ENCODE measurements around the gene REC8.

Gene REC8

GRCh38 chr14:24132976-24133375, 38.9 kb upstream of the REC8 start:
- no peak for DNase-seq
- TF ChIP-seq GATA1 (IDR thresholded peaks at IDR 0.05; ENCODE audit: low read depth, low read length) (no peak), POLR2A (IDR thresholded peaks at IDR 0.05; ENCODE audit: low read length) (no peak)

GRCh38 chr14:24133735-24134134, 38.1 kb upstream of the REC8 start:
- TF ChIP-seq GATA1 (IDR thresholded peaks at IDR 0.05; ENCODE audit: low read depth, low read length) (no peak), POLR2A (IDR thresholded peaks at IDR 0.05; ENCODE audit: low read length) (no peak)

DNA sequence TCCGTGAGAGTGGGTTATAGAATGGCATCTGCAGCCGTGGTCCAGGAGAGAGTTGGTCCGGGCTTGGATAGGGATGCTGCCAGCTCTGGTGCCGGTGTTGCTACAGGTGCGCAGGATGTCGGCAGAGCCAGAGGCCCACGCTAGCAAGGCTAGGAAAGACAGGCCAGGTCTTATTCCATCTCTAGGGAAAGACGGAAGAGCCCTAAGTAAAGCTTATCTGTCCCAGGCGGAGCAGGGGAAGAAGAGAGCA, 36.4 kb upstream of the REC8 start:
- DNase-seq, result no peak
- TF ChIP-seq GATA1 (IDR thresholded peaks at IDR 0.05; ENCODE audit: low read depth, low read length), result no peak

More at GRCh38 chr14:24133735-24134134, 38.1 kb upstream of the REC8 start:
- no peak for DNase-seq

DNA sequence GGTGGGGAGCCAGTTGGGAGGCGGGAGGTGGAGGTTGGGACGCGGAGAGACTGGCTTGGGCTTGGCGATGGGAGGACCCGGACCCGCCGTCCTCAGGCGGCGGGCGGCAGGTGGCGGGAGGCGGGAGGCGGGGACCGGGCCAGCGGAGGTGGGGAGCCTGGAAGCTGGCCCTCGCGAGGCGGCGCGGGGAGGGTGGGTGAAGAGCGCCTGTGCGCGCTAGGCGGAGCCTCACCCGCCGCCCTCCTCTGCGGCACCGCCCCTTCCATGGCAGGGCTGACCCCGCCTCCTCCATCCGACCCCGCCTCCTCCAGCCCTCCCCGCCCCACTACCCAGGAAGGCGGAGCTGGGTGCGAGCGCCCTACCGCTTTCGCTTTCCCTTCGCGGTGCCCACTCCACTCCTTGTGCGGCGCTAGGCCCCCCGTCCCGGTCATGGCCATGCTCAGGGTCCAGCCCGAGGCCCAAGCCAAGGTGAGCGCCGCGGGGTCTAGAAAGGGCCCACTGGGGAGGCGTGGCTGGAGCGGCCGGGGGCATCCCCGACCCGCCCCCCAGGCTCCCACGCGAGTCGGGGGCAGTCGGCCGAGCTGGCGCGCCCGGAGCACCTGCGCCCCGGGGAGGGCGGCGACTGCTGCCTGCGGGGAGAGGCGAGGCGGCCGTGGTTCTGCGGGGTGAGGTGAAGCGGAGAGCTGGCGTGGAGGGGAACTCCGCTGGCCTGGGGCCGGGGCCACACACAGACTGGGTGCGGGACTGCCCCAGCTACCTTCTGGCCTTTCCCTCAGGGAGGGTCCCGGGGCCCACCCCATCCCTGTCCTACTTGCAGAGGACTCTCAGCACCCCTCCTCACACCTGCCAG, 35.8 kb upstream of the REC8 start, which contains the start of gene PSME1:
Gene PSME1, plus strand, starts transcription at position 361 of the 850 bp plus-strand sequence. Its CDS starts 69 bp downstream, at position 430.
- DNase-seq, result peak; percentile 95 to 98
- peak; percentile 68 for TF ChIP-seq POLR2A (IDR thresholded peaks at IDR 0.05; ENCODE audit: low read length)
- no peak for TF ChIP-seq GATA1 (IDR thresholded peaks at IDR 0.05; ENCODE audit: low read depth, low read length)

DNA sequence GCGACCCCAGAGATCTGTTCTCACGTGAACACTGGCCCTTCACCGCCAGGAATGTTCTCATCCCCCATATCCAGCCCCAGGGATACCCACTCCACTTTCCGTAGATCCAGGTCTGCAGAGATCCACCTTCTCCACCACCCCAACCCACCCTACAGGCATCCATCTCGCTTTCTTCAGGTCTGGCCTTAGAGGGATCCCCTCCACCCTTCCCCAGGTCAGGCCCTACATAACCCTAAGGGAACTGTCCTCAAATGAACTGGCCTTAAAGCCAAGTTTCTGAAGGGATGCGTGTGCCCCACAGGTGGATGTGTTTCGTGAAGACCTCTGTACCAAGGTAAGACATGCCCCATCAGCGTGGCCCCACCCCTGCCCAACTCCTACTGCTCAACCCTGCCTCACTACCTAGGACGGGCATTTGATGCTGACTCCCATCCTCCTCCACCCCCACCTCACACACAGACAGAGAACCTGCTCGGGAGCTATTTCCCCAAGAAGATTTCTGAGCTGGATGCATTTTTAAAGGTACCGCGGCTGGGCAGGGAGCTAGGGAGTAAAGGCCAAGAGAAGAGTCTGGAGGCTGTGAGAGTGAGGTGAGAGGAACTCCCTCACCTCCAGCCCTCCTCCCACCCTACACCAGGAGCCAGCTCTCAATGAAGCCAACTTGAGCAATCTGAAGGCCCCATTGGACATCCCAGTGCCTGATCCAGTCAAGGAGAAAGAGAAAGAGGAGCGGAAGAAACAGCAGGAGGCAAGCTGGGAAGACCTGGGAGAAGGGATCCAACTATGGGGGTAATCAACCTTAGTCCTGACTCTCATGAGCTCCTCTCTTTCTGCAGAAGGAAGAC, 35.0 kb upstream of the REC8 start:
- no peak for DNase-seq
- TF ChIP-seq GATA1 (IDR thresholded peaks at IDR 0.05; ENCODE audit: low read depth, low read length) (no peak), POLR2A (IDR thresholded peaks at IDR 0.05; ENCODE audit: low read length) (no peak)

- TF ChIP-seq POLR2A (IDR thresholded peaks at IDR 0.05; ENCODE audit: low read length), result no peak
- TF ChIP-seq GATA1 (IDR thresholded peaks at IDR 0.05; ENCODE audit: low read depth, low read length), result no peak
- DNase-seq, result no peak
Observed at GRCh38 chr14:24137529-24138395, 34.1 kb upstream of the REC8 start.

DNA sequence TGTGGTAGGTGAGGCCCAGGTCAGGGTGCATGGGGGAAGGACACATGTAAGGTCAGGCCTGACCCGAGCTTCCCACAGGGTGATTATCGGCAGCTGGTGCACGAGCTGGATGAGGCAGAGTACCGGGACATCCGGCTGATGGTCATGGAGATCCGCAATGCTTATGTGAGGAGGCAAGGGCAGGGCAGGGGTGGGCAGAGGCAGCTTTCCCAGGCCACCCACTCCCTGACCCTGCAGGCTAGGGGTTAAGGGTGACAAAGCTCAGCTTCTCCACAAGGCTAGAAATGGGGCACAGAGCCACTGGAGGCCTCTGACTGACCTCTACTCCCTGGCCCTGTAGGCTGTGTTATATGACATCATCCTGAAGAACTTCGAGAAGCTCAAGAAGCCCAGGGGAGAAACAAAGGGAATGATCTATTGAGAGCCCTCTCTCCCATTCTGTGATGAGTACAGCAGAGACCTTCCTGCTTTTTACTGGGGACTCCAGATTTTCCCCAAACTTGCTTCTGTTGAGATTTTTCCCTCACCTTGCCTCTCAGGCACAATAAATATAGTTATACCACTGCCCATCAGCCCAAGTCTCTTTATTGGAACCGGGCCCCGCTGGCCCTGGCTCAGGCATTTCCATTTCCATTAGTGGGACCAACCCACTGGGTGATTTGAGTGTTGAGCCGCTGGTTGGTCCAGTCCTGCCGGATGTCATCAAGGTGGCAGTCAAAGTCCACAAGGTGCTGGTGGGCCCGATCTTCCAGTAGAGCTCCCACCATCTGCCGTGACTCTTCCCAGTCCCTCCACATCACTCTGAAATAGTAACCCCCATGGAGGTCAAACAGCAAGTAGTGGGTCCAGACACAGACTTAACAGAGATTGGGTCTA, 33.2 kb upstream of the REC8 start:
- TF ChIP-seq GATA1 (IDR thresholded peaks at IDR 0.05; ENCODE audit: low read depth, low read length), result no peak
- TF ChIP-seq POLR2A (IDR thresholded peaks at IDR 0.05; ENCODE audit: low read length), result no peak
- no peak for DNase-seq

DNA sequence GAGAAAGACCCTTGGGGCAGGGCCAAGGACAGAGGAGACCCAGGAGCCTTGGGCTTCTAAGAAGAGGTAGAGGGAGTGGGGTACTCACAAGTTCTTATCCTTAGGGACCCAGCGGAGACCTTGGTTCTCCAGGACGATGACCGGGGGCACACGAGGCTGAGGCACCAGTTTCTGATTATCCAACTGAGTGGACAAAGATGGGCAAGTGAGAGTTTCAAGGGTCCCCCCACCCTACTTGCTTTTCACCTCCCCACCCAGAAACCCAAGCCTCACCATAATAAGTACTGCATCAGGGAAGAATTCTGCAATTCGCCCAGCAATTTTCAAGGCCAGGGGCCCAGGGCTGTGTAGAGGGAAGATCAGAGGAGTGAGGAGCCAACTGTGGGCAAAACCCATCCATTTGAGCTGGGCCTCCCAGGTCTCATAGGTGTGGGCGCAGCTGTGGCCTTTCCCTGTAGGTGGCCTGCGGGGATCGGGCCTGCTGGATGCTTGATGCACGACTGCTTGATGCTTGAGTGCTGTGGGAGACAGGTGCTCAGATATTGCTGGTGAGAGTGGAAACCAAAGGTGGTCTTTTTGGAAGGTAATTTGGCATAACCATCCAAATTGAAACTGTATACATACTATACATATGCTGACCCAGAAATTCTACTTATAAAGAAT, 32.5 kb upstream of the REC8 start:
- TF ChIP-seq GATA1 (IDR thresholded peaks at IDR 0.05; ENCODE audit: low read depth, low read length) (no peak), POLR2A (IDR thresholded peaks at IDR 0.05; ENCODE audit: low read length) (no peak)
- DNase-seq, result no peak

GRCh38 chr14:24141097-24141880, 30.6 kb upstream of the REC8 start, which contains the start of gene EMC9:
Gene EMC9, minus strand, starts transcription at chr14:24141591. Its CDS starts 287 bp downstream, at chr14:24141304.
- TF ChIP-seq GATA1 (IDR thresholded peaks at IDR 0.05; ENCODE audit: low read depth, low read length) (no peak), POLR2A (IDR thresholded peaks at IDR 0.05; ENCODE audit: low read length) (peak; percentile 89)
- DNase-seq, result peak; percentile 99

- DNase-seq, result no peak
- TF ChIP-seq POLR2A (IDR thresholded peaks at IDR 0.05; ENCODE audit: low read length) (no peak), GATA1 (IDR thresholded peaks at IDR 0.05; ENCODE audit: low read depth, low read length) (no peak)
Observed at GRCh38 chr14:24143511-24143910, 28.4 kb upstream of the REC8 start.

GRCh38 chr14:24144451-24144850, 27.4 kb upstream of the REC8 start:
- no peak for DNase-seq
- TF ChIP-seq GATA1 (IDR thresholded peaks at IDR 0.05; ENCODE audit: low read depth, low read length), result no peak
- TF ChIP-seq POLR2A (IDR thresholded peaks at IDR 0.05; ENCODE audit: low read length), result no peak

GRCh38 chr14:24145219-24145618, 26.7 kb upstream of the REC8 start:
- TF ChIP-seq GATA1 (IDR thresholded peaks at IDR 0.05; ENCODE audit: low read depth, low read length) (no peak), POLR2A (IDR thresholded peaks at IDR 0.05; ENCODE audit: low read length) (no peak)
- DNase-seq, result no peak

Data from erythroblast (primary cell).